B cell (primary cell): ENCODE measurements around the gene SCN4B.

ENCODE experiments used
- CTCF ChIP-seq: fragments of 200-600 bp; IDR thresholded peaks from one replicate; pipeline ENCODE4 v1.8.0; 2022; ENCODE audit warnings: antibody characterized with exemption, mild to moderate bottlenecking
- EZH2 ChIP-seq: IDR thresholded peaks from 2 replicates; pipeline ENCODE4 v1.6.1; 2012; ENCODE audit warnings: borderline replicate concordance, low read depth, mild to moderate bottlenecking, moderate library complexity, low read length; ENCODE audit not compliant: insufficient read depth, poor library complexity, severe bottlenecking

GRCh38 chr11:118129471-118130172 is 23.0 kb downstream of the SCN4B start:
- TF ChIP-seq CTCF, result no peak
- no peak for TF ChIP-seq EZH2
